Osteoblast (primary cell): ENCODE measurements around the gene MEX3A. TPM values are rescaled to one million over a fixed set of nuclear protein-coding genes. Genes with fewer than 3 reads are reported as not detected.

ENCODE experiments used
- DNase-seq: peaks from one replicate; pipeline ENCODE4 v3.0.0; 2011; ENCODE audit warnings: low spot score, mixed read lengths; ENCODE audit not compliant: insufficient read length; ENCODE audit errors: missing footprints
- H2AFZ ChIP-seq: 2 replicates; pipeline ENCODE4 v1.6.0; 2011; ENCODE audit warnings: mild to moderate bottlenecking, low read length
- H3K27ac ChIP-seq: 2 replicates; pipeline ENCODE4 v1.5.1; 2011; ENCODE audit warnings: mild to moderate bottlenecking, low read depth, low read length, moderate library complexity
- H3K27me3 ChIP-seq: 2 replicates; pipeline ENCODE4 v1.6.0; 2012; ENCODE audit warnings: mild to moderate bottlenecking, control low read depth, inconsistent platforms, low read length, moderate library complexity; ENCODE audit not compliant: insufficient read depth
- H3K36me3 ChIP-seq: 2 replicates; pipeline ENCODE4 v1.5.1; 2011; ENCODE audit warnings: mild to moderate bottlenecking, low read length, control low read depth, moderate library complexity; ENCODE audit not compliant: insufficient read depth
- H3K4me1 ChIP-seq: 2 replicates; pipeline ENCODE4 v1.5.1; 2011; ENCODE audit warnings: mild to moderate bottlenecking, low read length, control low read depth, moderate library complexity; ENCODE audit not compliant: insufficient read depth
- H3K4me2 ChIP-seq: 2 replicates; pipeline ENCODE4 v1.6.0; 2011; ENCODE audit warnings: mild to moderate bottlenecking, low read length; ENCODE audit not compliant: insufficient read depth
- H3K4me3 ChIP-seq: fragments of 200-600 bp; sonication (generic); 3 replicates; pipeline ENCODE4 v1.5.1; 2012; ENCODE audit warnings: mild to moderate bottlenecking, low read length, inconsistent platforms; ENCODE audit not compliant: insufficient read depth
- H3K79me2 ChIP-seq: 2 replicates; pipeline ENCODE4 v1.6.0; 2012; ENCODE audit warnings: mild to moderate bottlenecking, low read length, control low read depth, inconsistent platforms; ENCODE audit not compliant: insufficient read depth
- H3K9me3 ChIP-seq: 2 replicates; pipeline ENCODE4 v1.5.1; 2011; ENCODE audit warnings: low read depth, low read length, control low read depth
- H4K20me1 ChIP-seq: 2 replicates; pipeline ENCODE4 v1.6.0; 2012; ENCODE audit warnings: mild to moderate bottlenecking, low read length, control low read depth; ENCODE audit not compliant: insufficient read depth
- total RNA-seq: library from RNA; depleted of rRNA; stranded (reverse); fragments of >200 nt; gene quantifications from 2 replicates; pipeline ENCODE4 v1.2.3, GENCODE V29; 2012
- TF ChIP-seq, protein P1 (sequence below): IDR thresholded peaks from 2 replicates; pipeline ENCODE4 v1.5.1; 2011; ENCODE audit warnings: mild to moderate bottlenecking, low read depth, low read length, moderate library complexity; ENCODE audit errors: extremely low read depth

Gene MEX3A
- total RNA-seq, 1 donor: 1.1 TPM

DNA sequence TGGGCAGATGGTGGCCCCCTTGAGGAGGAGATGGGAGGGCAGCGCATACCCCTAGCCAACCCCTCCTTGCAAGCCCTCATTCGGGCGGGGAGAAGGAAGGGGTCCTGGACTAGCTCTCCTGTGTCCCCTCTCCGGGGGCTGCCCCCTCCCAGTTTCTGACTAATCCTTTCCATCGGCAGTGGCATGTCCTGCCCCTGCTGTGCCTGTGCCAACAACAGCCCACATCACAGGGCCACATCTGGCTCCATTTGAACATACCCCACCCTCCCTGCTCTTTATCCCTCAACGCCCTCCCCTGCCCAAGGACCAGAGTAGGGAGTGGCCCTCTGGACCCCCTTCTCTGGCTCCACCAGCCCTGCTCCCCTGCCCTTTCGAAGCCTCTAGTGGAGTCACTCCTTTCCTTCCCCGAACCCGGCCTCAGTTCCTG lies 21.3 kb upstream of the MEX3A start:
- peak overlapping the region; percentile 44 for H3K4me3 ChIP-seq
- peaks cover 17% of the 10 kb centered on the region for H3K79me2 ChIP-seq
- H3K4me2 ChIP-seq: peak overlapping the region; percentile 64
- no peaks in the 10 kb centered on the region for H3K9me3 ChIP-seq
- DNase-seq: peak; percentile 92
- H3K27me3 ChIP-seq: no peaks in the 10 kb centered on the region
- peak overlapping the region; percentile 97 for H3K27ac ChIP-seq
- no peaks in the 10 kb centered on the region for H3K36me3 ChIP-seq
- H3K4me1 ChIP-seq: peaks cover 61% of the 10 kb centered on the region
- no peak overlapping the region for H2AFZ ChIP-seq
- no peaks in the 10 kb centered on the region for H4K20me1 ChIP-seq
- TF ChIP-seq, protein P1, sequence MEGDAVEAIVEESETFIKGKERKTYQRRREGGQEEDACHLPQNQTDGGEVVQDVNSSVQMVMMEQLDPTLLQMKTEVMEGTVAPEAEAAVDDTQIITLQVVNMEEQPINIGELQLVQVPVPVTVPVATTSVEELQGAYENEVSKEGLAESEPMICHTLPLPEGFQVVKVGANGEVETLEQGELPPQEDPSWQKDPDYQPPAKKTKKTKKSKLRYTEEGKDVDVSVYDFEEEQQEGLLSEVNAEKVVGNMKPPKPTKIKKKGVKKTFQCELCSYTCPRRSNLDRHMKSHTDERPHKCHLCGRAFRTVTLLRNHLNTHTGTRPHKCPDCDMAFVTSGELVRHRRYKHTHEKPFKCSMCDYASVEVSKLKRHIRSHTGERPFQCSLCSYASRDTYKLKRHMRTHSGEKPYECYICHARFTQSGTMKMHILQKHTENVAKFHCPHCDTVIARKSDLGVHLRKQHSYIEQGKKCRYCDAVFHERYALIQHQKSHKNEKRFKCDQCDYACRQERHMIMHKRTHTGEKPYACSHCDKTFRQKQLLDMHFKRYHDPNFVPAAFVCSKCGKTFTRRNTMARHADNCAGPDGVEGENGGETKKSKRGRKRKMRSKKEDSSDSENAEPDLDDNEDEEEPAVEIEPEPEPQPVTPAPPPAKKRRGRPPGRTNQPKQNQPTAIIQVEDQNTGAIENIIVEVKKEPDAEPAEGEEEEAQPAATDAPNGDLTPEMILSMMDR: no peak

DNA sequence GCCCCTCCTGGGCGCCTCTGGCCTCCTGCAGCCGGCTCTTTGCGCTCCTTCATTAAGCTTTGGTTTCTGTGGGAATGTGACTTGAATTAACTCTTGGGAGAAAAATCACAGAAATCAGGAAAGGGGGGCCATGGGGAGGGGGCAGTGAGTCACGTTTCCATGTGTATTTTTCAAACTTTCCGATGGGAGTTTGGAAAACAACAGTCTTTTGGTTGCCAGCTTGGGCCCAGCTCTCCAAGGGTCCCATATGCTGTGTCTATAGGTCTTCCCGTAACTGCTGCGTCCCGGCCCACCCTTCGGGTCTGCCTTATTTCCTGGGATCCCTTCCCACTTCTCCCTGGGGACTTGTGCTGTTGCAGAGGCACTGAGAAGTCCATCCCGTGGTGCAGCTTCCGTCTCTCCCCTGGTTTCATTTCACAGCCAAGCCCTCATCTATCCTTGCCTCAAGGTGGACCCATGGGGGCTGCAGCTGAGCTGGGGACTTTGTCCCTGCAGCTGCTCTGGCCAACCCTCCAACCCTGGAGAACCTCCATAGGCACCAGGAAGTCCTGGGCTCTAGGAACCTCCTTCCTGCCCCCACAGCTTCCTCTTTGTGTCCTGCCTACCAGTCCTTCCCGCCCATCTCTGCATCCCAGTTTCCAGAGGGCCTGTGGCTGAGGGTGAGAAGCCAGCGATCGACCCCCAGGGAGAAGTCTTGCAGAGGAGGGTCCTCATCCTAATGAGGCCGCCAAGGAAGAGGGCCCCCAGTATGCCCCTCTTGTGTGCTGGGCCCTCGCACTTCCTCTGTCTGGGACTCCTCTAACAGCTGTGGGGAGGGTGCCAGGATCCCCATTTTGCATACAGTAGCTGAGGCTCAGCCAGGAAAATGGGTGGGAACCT lies 20.6 kb upstream of the MEX3A start:
- H3K79me2 ChIP-seq: peaks cover 17% of the 10 kb centered on the region

DNA sequence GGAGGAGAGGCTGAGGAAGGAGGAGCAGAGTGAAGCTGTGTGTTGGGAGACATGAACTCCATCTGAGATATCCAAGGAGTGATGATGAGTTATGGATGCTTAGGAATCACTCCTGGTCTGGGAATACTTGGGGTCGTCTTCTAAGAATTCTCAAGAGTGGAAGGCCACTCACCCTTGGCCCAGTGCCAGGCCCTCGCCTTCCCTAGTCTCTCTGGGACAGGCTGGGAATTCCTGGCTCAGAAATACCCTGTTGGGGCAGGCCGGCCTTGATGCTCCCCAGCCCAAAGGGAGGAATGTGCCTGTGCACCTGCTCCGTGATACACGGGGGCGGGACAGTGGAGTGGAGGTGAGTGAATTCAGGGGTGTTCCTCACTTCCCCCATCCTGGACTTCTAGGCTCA lies 19.6 kb upstream of the MEX3A start:
- H2AFZ ChIP-seq: no peak overlapping the region
- no peaks in the 10 kb centered on the region for H3K27me3 ChIP-seq
- H3K9me3 ChIP-seq: no peaks in the 10 kb centered on the region
- no peak overlapping the region for H3K4me3 ChIP-seq
- H3K36me3 ChIP-seq: no peaks in the 10 kb centered on the region
- no peaks in the 10 kb centered on the region for H4K20me1 ChIP-seq
- peaks cover 17% of the 10 kb centered on the region for H3K79me2 ChIP-seq
- no peak for DNase-seq
- H3K4me2 ChIP-seq: no peak overlapping the region
- TF ChIP-seq, protein P1: no peak
- H3K4me1 ChIP-seq: peaks cover 63% of the 10 kb centered on the region
- peak overlapping the region; percentile 97 for H3K27ac ChIP-seq

More for the DNA sequence above, 20.6 kb upstream of the MEX3A start:
- Histone ChIP-seq H3K9me3 (no peaks in the 10 kb centered on the region), H4K20me1 (no peaks in the 10 kb centered on the region), H3K36me3 (no peaks in the 10 kb centered on the region), H3K4me1 (peaks cover 61% of the 10 kb centered on the region), H3K27me3 (no peaks in the 10 kb centered on the region), H3K4me2 (peak overlapping the region; percentile 64), H2AFZ (peak overlapping the region; percentile 67), H3K4me3 (peak overlapping the region; percentile 20), H3K27ac (peak overlapping the region; percentile 97)
- DNase-seq: peak; percentile 88
- TF ChIP-seq, protein P1: no peak

DNA sequence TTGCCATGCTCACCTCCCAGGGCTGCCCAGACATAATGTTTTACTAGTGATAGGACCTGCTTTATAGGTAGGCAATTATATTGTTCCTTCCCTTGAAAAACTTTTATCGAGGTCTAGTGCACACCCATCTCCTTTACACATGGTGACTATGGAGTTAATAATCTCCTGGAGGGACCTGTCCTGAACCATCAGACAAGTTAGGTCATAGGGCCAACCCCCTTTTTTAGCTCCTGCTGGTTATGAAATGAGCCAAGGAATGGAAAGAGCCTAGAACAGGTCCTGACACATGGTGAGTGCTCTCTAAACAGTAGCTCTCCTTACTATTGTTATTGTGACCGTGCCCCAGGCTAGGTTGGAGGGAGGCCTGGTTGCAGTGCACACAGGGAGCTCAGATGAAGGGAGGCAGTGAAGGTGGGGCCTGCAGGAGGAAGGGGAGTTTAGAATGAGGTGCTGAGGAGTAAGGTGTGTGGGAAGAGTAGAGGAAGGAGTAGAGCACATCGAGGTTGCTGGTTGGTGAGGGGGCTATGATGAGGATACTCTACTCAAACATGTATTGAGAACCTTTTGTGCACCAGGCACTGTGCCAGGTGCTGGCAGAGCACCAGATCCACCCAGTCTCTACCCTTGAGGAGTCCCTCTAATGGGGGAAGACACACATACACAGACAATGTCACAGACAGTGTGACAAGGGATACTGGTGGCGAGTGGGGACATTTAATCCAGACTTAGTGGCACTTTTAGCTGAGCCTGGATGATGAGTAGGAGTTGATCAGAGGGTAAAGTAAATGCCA lies 18.1 kb upstream of the MEX3A start:
- peaks cover 21% of the 10 kb centered on the region for H3K79me2 ChIP-seq
- H3K27ac ChIP-seq: peak overlapping the region; percentile 20
- no peak overlapping the region for H3K4me3 ChIP-seq
- no peaks in the 10 kb centered on the region for H3K27me3 ChIP-seq
- TF ChIP-seq, protein P1: no peak
- H3K4me2 ChIP-seq: no peak overlapping the region
- no peak for DNase-seq
- no peaks in the 10 kb centered on the region for H3K36me3 ChIP-seq
- H2AFZ ChIP-seq: no peak overlapping the region
- H3K4me1 ChIP-seq: peaks cover 63% of the 10 kb centered on the region
- no peaks in the 10 kb centered on the region for H3K9me3 ChIP-seq
- H4K20me1 ChIP-seq: no peaks in the 10 kb centered on the region
